Kidney epithelial cell (primary cell): ENCODE measurements around the gene UBR4. TPM values are rescaled to one million over a fixed set of nuclear protein-coding genes. Genes with fewer than 3 reads are reported as not detected.

Experiments used
- DNase-seq: peaks from one replicate; pipeline ENCODE4 v3.0.0-alpha.2; 2010; ENCODE audit warnings: low read depth
- H3K27me3 ChIP-seq: 2 replicates; pipeline ENCODE4 v1.6.0; 2011; ENCODE audit warnings: low read length; ENCODE audit not compliant: control insufficient read depth, insufficient read depth
- H3K36me3 ChIP-seq: 2 replicates; pipeline ENCODE4 v1.5.1; 2011; ENCODE audit warnings: low read length; ENCODE audit not compliant: control insufficient read depth, insufficient read depth
- H3K4me3 ChIP-seq: 2 replicates; pipeline ENCODE4 v1.5.1; 2011; ENCODE audit warnings: low read depth, mild to moderate bottlenecking, control low read depth, low read length
- total RNA-seq: library from RNA; depleted of rRNA; stranded (reverse); fragments of >200 nt; gene quantifications from 2 replicates; pipeline ENCODE4 v1.2.3, GENCODE V29; 2015
- TF ChIP-seq, protein P1 (sequence below): IDR thresholded peaks from 2 replicates; pipeline ENCODE4 v1.5.1; 2011; ENCODE audit warnings: mild to moderate bottlenecking, moderate library complexity, low read length, control low read depth, inconsistent platforms; ENCODE audit not compliant: insufficient read depth, poor library complexity, severe bottlenecking

UBR4 gene
- total RNA-seq, 1 donor from 2014 or later: 125 TPM

GRCh38 chr1:19156676-19157075 is 53.4 kb downstream of the UBR4 start:
- peaks cover 8% of the 10 kb centered on the region for H3K36me3 ChIP-seq
- DNase-seq: no peak

DNA sequence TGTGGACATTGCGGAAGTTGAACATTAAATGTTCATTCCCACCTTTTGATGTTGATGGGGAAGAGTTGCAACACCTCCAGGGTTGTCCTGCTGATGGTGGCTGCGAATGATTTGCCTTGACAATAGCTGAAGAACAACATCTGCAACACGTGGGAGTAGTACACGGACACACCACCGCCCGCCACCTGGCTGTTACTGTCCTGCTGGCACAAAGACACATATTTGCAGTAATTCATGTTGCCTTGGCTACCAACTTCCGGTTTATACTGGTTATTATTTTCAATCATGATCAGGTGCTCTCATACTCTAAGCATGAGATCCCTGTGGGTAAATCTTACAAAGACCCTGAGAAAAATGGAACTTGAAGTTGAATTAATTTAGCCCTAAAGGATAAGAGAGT is 55.2 kb downstream of the UBR4 start:
- Histone ChIP-seq H3K4me3 (no peak overlapping the region), H3K36me3 (peaks cover 9% of the 10 kb centered on the region), H3K27me3 (no peaks in the 10 kb centered on the region)
- DNase-seq: no peak
- TF ChIP-seq, protein P1, sequence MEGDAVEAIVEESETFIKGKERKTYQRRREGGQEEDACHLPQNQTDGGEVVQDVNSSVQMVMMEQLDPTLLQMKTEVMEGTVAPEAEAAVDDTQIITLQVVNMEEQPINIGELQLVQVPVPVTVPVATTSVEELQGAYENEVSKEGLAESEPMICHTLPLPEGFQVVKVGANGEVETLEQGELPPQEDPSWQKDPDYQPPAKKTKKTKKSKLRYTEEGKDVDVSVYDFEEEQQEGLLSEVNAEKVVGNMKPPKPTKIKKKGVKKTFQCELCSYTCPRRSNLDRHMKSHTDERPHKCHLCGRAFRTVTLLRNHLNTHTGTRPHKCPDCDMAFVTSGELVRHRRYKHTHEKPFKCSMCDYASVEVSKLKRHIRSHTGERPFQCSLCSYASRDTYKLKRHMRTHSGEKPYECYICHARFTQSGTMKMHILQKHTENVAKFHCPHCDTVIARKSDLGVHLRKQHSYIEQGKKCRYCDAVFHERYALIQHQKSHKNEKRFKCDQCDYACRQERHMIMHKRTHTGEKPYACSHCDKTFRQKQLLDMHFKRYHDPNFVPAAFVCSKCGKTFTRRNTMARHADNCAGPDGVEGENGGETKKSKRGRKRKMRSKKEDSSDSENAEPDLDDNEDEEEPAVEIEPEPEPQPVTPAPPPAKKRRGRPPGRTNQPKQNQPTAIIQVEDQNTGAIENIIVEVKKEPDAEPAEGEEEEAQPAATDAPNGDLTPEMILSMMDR: no peak

More at GRCh38 chr1:19156676-19157075, 53.4 kb downstream of the UBR4 start:
- H3K27me3 ChIP-seq: no peaks in the 10 kb centered on the region
- H3K4me3 ChIP-seq: no peak overlapping the region
- TF ChIP-seq, protein P1: no peak

GRCh38 chr1:19153169-19153568 is 56.9 kb downstream of the UBR4 start:
- H3K36me3 ChIP-seq: peaks cover 11% of the 10 kb centered on the region
- no peak overlapping the region for H3K4me3 ChIP-seq
- TF ChIP-seq, protein P1: no peak
- H3K27me3 ChIP-seq: no peaks in the 10 kb centered on the region
- DNase-seq: no peak

DNA sequence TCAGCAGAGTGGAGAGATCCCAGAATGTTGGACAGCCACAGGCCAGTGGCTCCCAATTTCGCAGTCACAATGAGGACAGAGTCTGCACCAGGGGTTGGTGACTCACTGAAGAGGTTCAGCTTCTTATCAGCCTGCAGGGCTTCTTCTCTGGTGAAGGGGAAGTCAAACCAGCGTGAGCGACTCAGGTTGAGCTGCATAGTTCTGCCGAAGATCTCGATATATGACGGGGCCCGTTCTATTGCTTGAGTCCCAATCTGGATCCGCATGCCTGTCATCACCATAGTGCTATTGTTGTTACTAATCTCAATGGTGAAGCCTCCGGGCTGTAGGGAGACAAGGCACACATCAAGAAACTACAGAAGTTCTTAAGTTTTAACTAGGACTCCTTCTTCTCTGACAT is 58.5 kb downstream of the UBR4 start:
- no peak for DNase-seq
- TF ChIP-seq, protein P1: no peak
- peaks cover 14% of the 10 kb centered on the region for H3K36me3 ChIP-seq
- no peak overlapping the region for H3K4me3 ChIP-seq
- no peaks in the 10 kb centered on the region for H3K27me3 ChIP-seq

GRCh38 chr1:19149736-19150135 is 60.3 kb downstream of the UBR4 start:
- TF ChIP-seq, protein P1: no peak
- no peaks in the 10 kb centered on the region for H3K27me3 ChIP-seq
- DNase-seq: no peak

GRCh38 chr1:19140465-19140864 is 69.6 kb downstream of the UBR4 start:
- no peak overlapping the region for H3K4me3 ChIP-seq
- DNase-seq: no peak
- no peaks in the 10 kb centered on the region for H3K27me3 ChIP-seq
- H3K36me3 ChIP-seq: peaks cover 5% of the 10 kb centered on the region
- TF ChIP-seq, protein P1: no peak

More at GRCh38 chr1:19149736-19150135, 60.3 kb downstream of the UBR4 start:
- Histone ChIP-seq H3K36me3 (peaks cover 15% of the 10 kb centered on the region), H3K4me3 (no peak overlapping the region)
